GM23338 (cell line): ENCODE data around the gene UNC79. TPM values are rescaled to one million over a fixed set of nuclear protein-coding genes. Genes with fewer than 3 reads are reported as not detected.

Experiments used
- ATAC-seq: fragments of 200-7000 bp; cut with Tn5 transposase; 3 replicates; pipeline ENCODE4 v1.9.1; 2020
- DNase-seq: peaks from one replicate; pipeline ENCODE4 v3.0.0-alpha.2; 2015; ENCODE audit warnings: low spot score
- H2AFZ ChIP-seq: fragments of 200-600 bp; sonication (generic); 2 replicates; pipeline ENCODE4 v1.8.0; 2016; ENCODE audit warnings: antibody characterized with exemption, mild to moderate bottlenecking, moderate library complexity
- H3F3A ChIP-seq: fragments of 200-600 bp; sonication (generic); replicated peaks from 2 replicates; pipeline ENCODE4 v1.8.0; 2017; ENCODE audit warnings: antibody characterized with exemption, mixed run types, low read depth
- H3K27ac ChIP-seq: fragments of 200-600 bp; sonication (generic); 2 replicates; pipeline ENCODE4 v1.6.1; 2016; ENCODE audit warnings: low read depth
- H3K27me3 ChIP-seq: fragments of 200-600 bp; sonication (generic); 2 replicates; pipeline ENCODE4 v1.8.0; 2016; ENCODE audit warnings: mild to moderate bottlenecking, mixed run types, moderate library complexity; ENCODE audit not compliant: insufficient read depth
- H3K36me3 ChIP-seq: fragments of 200-600 bp; sonication (generic); 2 replicates; pipeline ENCODE4 v1.8.0; 2016; ENCODE audit warnings: mild to moderate bottlenecking; ENCODE audit not compliant: insufficient read depth
- H3K4me1 ChIP-seq: fragments of 200-600 bp; sonication (generic); 2 replicates; pipeline ENCODE4 v1.8.0; 2016; ENCODE audit warnings: mild to moderate bottlenecking, moderate library complexity; ENCODE audit not compliant: insufficient read depth
- H3K4me2 ChIP-seq: fragments of 200-600 bp; sonication (generic); 2 replicates; pipeline ENCODE4 v1.7.1; 2017; ENCODE audit warnings: mixed run types
- H3K4me3 ChIP-seq: fragments of 200-600 bp; sonication (generic); 2 replicates; pipeline ENCODE4 v1.6.1; 2016; ENCODE audit warnings: mixed run types
- H3K79me2 ChIP-seq: fragments of 200-600 bp; sonication (generic); replicated peaks from 2 replicates; pipeline ENCODE4 v1.8.0; 2017; ENCODE audit warnings: mild to moderate bottlenecking; ENCODE audit not compliant: insufficient read depth
- H3K9me2 ChIP-seq: fragments of 200-600 bp; sonication (generic); 2 replicates; pipeline ENCODE4 v1.8.0; 2017; ENCODE audit not compliant: insufficient read depth
- H4K20me1 ChIP-seq: fragments of 200-600 bp; sonication (generic); replicated peaks from 2 replicates; pipeline ENCODE4 v1.8.0; 2017; ENCODE audit warnings: mild to moderate bottlenecking; ENCODE audit not compliant: insufficient read depth
- H3K27ac Mint-ChIP-seq: 2 replicates; pipeline ENCODE4 v1.8.0; 2020; ENCODE audit warnings: inconsistent platforms, mild to moderate bottlenecking, moderate library complexity, mixed read lengths
- H3K27me3 Mint-ChIP-seq: 3 replicates; pipeline ENCODE4 v1.8.0; 2022; ENCODE audit warnings: low read depth, mild to moderate bottlenecking, moderate library complexity, mixed read lengths, inconsistent platforms; ENCODE audit not compliant: insufficient read depth, poor library complexity
- H3K36me3 Mint-ChIP-seq: 3 replicates; pipeline ENCODE4 v1.8.0; 2021; ENCODE audit warnings: low read depth, mild to moderate bottlenecking, inconsistent platforms, moderate library complexity, mixed read lengths
- H3K4me1 Mint-ChIP-seq: 3 replicates; pipeline ENCODE4 v1.8.0; 2020; ENCODE audit warnings: mild to moderate bottlenecking, inconsistent platforms, mixed read lengths
- H3K4me3 Mint-ChIP-seq: 3 replicates; pipeline ENCODE4 v1.8.0; 2021; ENCODE audit warnings: moderate library complexity, mild to moderate bottlenecking, inconsistent platforms, mixed read lengths
- H3K9me3 Mint-ChIP-seq: 3 replicates; pipeline ENCODE4 v1.8.0; 2020; ENCODE audit warnings: moderate library complexity, mild to moderate bottlenecking, inconsistent platforms, mixed read lengths
- CREB1 ChIP-seq: fragments of 250-450 bp; sonication (Bioruptor Pico); IDR thresholded peaks from 2 replicates; pipeline ENCODE4 v1.5.0; 2020; ENCODE audit warnings: low read depth, mild to moderate bottlenecking, moderate library complexity
- CTCF ChIP-seq, 2 experiments: fragments of 200-600 bp in 1 of 2; sonication (generic) in 1 of 2; conservative IDR thresholded peaks; 2 replicates each; pipeline versions ENCODE4 v1.5.1 to v1.6.1; 2016 to 2017; ENCODE audit warnings: antibody characterized with exemption in 2 of 2, low read depth in 2 of 2, mild to moderate bottlenecking in 2 of 2, moderate library complexity in 1 of 2
- ETS1 ChIP-seq: IDR thresholded peaks from 2 replicates; pipeline ENCODE4 v1.6.1; 2016; ENCODE audit warnings: antibody characterized with exemption
- EZH2 ChIP-seq: fragments of 200-600 bp; sonication (generic); IDR thresholded peaks from one replicate; pipeline ENCODE4 v1.8.0; 2017; ENCODE audit warnings: antibody characterized with exemption, mild to moderate bottlenecking, low read depth; ENCODE audit not compliant: unreplicated experiment
- EZH2phosphoT487 ChIP-seq: fragments of 200-600 bp; sonication (generic); IDR thresholded peaks from one replicate; pipeline ENCODE4 v1.8.1; 2018; ENCODE audit warnings: antibody characterized with exemption; ENCODE audit not compliant: unreplicated experiment
- JUNB ChIP-seq: IDR thresholded peaks from one replicate; pipeline ENCODE4 v1.6.1; 2016; ENCODE audit warnings: antibody characterized with exemption; ENCODE audit not compliant: unreplicated experiment
- NANOG ChIP-seq: IDR thresholded peaks from 2 replicates; pipeline ENCODE4 v1.6.1; 2016; ENCODE audit warnings: antibody characterized with exemption, borderline replicate concordance
- POLR2AphosphoS5 ChIP-seq: IDR thresholded peaks from 2 replicates; pipeline ENCODE4 v1.6.1; 2016; ENCODE audit warnings: antibody characterized with exemption, low read depth
- REST ChIP-seq: IDR thresholded peaks from one replicate; pipeline ENCODE4 v1.6.1; 2018; ENCODE audit warnings: antibody characterized with exemption; ENCODE audit not compliant: unreplicated experiment
- STAT1 ChIP-seq: IDR thresholded peaks from one replicate; pipeline ENCODE4 v1.6.1; 2016; ENCODE audit warnings: antibody characterized with exemption; ENCODE audit not compliant: unreplicated experiment
- ZNF114 ChIP-seq: fragments of 250-450 bp; sonication (Bioruptor Pico); IDR thresholded peaks from 2 replicates; pipeline ENCODE4 v1.5.0; 2020; ENCODE audit warnings: mild to moderate bottlenecking, moderate library complexity
- ZNF331 ChIP-seq: fragments of 250-450 bp; sonication (Bioruptor Pico); IDR thresholded peaks from 2 replicates; pipeline ENCODE4 v1.5.0; 2020; ENCODE audit warnings: low read depth, mild to moderate bottlenecking, moderate library complexity
- ZNF462 ChIP-seq: fragments of 250-450 bp; sonication (Bioruptor Pico); IDR thresholded peaks from 2 replicates; pipeline ENCODE4 v1.5.0; 2020; ENCODE audit warnings: mild to moderate bottlenecking, moderate library complexity
- polyA plus RNA-seq: library from polyadenylated mRNA; unstranded; fragments of >200 nt; fragmentation: Nextera tagmentation; extraction: Ambion mirVana; gene quantifications from 2 replicates; pipeline ENCODE4 v1.2.1, GENCODE V29; 2016
- total RNA-seq: library from RNA; depleted of rRNA; stranded (reverse); fragments of >200 nt; shearing (Covaris generic); gene quantifications from 2 replicates; pipeline ENCODE4 v1.2.3, GENCODE V29; 2014

UNC79 gene
- total and polyA plus RNA-seq, 2 experiments from 2014 or later: 1.8 to 3.6 TPM

- Mint-ChIP-seq H3K4me1 (peaks cover 7% of the 10 kb centered on the region), H3K36me3 (peaks cover 4% of the 10 kb centered on the region; the same call in 2 of the 3 replicates), H3K4me3 (no peak overlapping the region), H3K27ac (no peak overlapping the region), H3K27me3 (no peaks in the 10 kb centered on the region), H3K9me3 (no peaks in the 10 kb centered on the region)
- H3K9me2 ChIP-seq: no peaks in the 10 kb centered on the region
- H3K36me3 ChIP-seq: no peaks in the 10 kb centered on the region
- H3K4me2 ChIP-seq: no peak overlapping the region
- no peaks in the 10 kb centered on the region for H3F3A ChIP-seq
- no peak overlapping the region for H3K4me3 ChIP-seq
- DNase-seq (no peak), ATAC-seq (no peak)
- no peaks in the 10 kb centered on the region for H4K20me1 ChIP-seq
- no peaks in the 10 kb centered on the region for H3K27me3 ChIP-seq
- TF ChIP-seq CREB1 (CRISPR knock-in tag) (no peak), ZNF114 (CRISPR knock-in tag) (no peak), CTCF (conservative IDR thresholded peaks at IDR 0.05; ENCODE audit: low read depth in 2 of 2) (no peak), NANOG (no peak), ETS1 (no peak), EZH2phosphoT487 (no peak), ZNF462 (CRISPR knock-in tag) (no peak), STAT1 (no peak), EZH2 (no peak), REST (no peak), ZNF331 (CRISPR knock-in tag) (no peak), JUNB (no peak), POLR2AphosphoS5 (no peak)
- H3K27ac ChIP-seq: no peak overlapping the region
- no peaks in the 10 kb centered on the region for H3K4me1 ChIP-seq
- no peak overlapping the region for H2AFZ ChIP-seq
- no peaks in the 10 kb centered on the region for H3K79me2 ChIP-seq
Measured at GRCh38 chr14:93533437-93533836, 102.7 kb downstream of the UNC79 start.
